K562 (cell line): ENCODE measurements around the gene TMEM60. TPM values are rescaled to one million over a fixed set of nuclear protein-coding genes. Genes with fewer than 3 reads are reported as not detected.

Experiments
- DEAF1 ChIP-seq: fragments of 450-650 bp; formaldehyde crosslinking; IDR thresholded peaks from 2 replicates; pipeline ENCODE4 v1.4.0; 2020; ENCODE audit warnings: mild to moderate bottlenecking, moderate library complexity
- FOXA3 ChIP-seq, 2 experiments: fragments of 450-650 bp in 1 of 2; sonication (generic) in 1 of 2; formaldehyde crosslinking; IDR thresholded peaks in 1 of 2; conservative IDR thresholded peaks in 1 of 2; 2 replicates each; pipeline versions ENCODE4 v1.4.0 to v1.8.0; 2020 to 2022; ENCODE audit warnings: mild to moderate bottlenecking in 2 of 2, missing genetic modification reagents in 1 of 2
- FUS ChIP-seq: fragments of 200-400 bp; formaldehyde crosslinking; optimal IDR thresholded peaks from 2 replicates; pipeline ENCODE3; 2017; ENCODE audit warnings: low read depth, low read length
- HLTF ChIP-seq: fragments of 450-650 bp; IDR thresholded peaks from 2 replicates; pipeline ENCODE4 v1.6.1; 2016
- HOXB6 ChIP-seq: fragments of 250-450 bp; sonication (Bioruptor Pico); IDR thresholded peaks from 2 replicates; pipeline ENCODE4 v1.5.1; 2022; ENCODE audit warnings: mild to moderate bottlenecking, borderline replicate concordance
- NELFE ChIP-seq: IDR thresholded peaks from 2 replicates; pipeline ENCODE4 v1.6.1; 2011; ENCODE audit warnings: mild to moderate bottlenecking; ENCODE audit not compliant: insufficient read depth, insufficient read length
- PTRF ChIP-seq: fragments of 450-650 bp; IDR thresholded peaks from 2 replicates; pipeline ENCODE4 v1.6.1; 2016; ENCODE audit warnings: mild to moderate bottlenecking, missing genetic modification characterization, missing compliant biosample characterization
- PTTG1 ChIP-seq: fragments of 450-650 bp; IDR thresholded peaks from 2 replicates; pipeline ENCODE4 v1.6.1; 2016; ENCODE audit warnings: low read depth, mild to moderate bottlenecking, missing genetic modification characterization, missing compliant biosample characterization
- SPI1 ChIP-seq: IDR thresholded peaks from 2 replicates; pipeline ENCODE4 v1.6.1; 2011; ENCODE audit warnings: low read depth, low read length, control low read depth, borderline replicate concordance
- SUPT5H ChIP-seq: fragments of 450-650 bp; IDR thresholded peaks from 2 replicates; pipeline ENCODE4 v1.6.1; 2016
- ZNF695 ChIP-seq: fragments of 450-650 bp; formaldehyde crosslinking; IDR thresholded peaks from 2 replicates; pipeline ENCODE4 v1.4.0; 2020; ENCODE audit warnings: mild to moderate bottlenecking, moderate library complexity
- polyA plus RNA-seq, 8 experiments: library from polyadenylated mRNA; depleted of rRNA in 4 of 8; stranded (reverse) in 5 of 8; unstranded in 3 of 8; fragments of >200 nt; fragmentation: Nextera tagmentation in 2 of 8; fragmentation: Illumina TruSeq in 1 of 8; extraction: Ambion mirVana in 2 of 8; extraction: Trizol in 1 of 8; gene quantifications; 2 replicates each; pipeline versions ENCODE4 v1.2.1 to v1.2.3, GENCODE V29; 2011 to 2014; ENCODE audit warnings: inconsistent platforms in 1 of 8, missing spikeins in 1 of 8
- total RNA-seq, 7 experiments: library from RNA; depleted of rRNA in 6 of 7; stranded (reverse); fragments of >200 nt in 6 of 7; fragmentation: Illumina TruSeq in 2 of 7; extraction: Trizol in 2 of 7; gene quantifications; 2 replicates each; pipeline versions ENCODE4 v1.2.1 to v1.2.3, GENCODE V29; 2011 to 2021; ENCODE audit warnings: low replicate concordance in 1 of 7
- TF ChIP-seq, protein P1 (sequence below): fragments of 200-600 bp; sonication (generic); IDR thresholded peaks from one replicate; pipeline ENCODE4 v1.6.1; 2012; ENCODE audit warnings: mild to moderate bottlenecking, low read depth, low read length, inconsistent platforms
- TF ChIP-seq, protein P2 (sequence below): fragments of 450-650 bp; formaldehyde crosslinking; IDR thresholded peaks from 2 replicates; pipeline ENCODE4 v1.4.0; 2020; ENCODE audit warnings: mild to moderate bottlenecking, mixed read lengths

The TMEM60 gene
- total and polyA plus RNA-seq, 9 of the 15 experiments (the other 6 are each of a cell fraction or from before 2014, with no cell fraction given), result 12.5 to 140 (median 38.4) TPM

GRCh38 chr7:77846317-77847092, 48.3 kb upstream of the TMEM60 start (continued):
- TF ChIP-seq, protein P1, sequence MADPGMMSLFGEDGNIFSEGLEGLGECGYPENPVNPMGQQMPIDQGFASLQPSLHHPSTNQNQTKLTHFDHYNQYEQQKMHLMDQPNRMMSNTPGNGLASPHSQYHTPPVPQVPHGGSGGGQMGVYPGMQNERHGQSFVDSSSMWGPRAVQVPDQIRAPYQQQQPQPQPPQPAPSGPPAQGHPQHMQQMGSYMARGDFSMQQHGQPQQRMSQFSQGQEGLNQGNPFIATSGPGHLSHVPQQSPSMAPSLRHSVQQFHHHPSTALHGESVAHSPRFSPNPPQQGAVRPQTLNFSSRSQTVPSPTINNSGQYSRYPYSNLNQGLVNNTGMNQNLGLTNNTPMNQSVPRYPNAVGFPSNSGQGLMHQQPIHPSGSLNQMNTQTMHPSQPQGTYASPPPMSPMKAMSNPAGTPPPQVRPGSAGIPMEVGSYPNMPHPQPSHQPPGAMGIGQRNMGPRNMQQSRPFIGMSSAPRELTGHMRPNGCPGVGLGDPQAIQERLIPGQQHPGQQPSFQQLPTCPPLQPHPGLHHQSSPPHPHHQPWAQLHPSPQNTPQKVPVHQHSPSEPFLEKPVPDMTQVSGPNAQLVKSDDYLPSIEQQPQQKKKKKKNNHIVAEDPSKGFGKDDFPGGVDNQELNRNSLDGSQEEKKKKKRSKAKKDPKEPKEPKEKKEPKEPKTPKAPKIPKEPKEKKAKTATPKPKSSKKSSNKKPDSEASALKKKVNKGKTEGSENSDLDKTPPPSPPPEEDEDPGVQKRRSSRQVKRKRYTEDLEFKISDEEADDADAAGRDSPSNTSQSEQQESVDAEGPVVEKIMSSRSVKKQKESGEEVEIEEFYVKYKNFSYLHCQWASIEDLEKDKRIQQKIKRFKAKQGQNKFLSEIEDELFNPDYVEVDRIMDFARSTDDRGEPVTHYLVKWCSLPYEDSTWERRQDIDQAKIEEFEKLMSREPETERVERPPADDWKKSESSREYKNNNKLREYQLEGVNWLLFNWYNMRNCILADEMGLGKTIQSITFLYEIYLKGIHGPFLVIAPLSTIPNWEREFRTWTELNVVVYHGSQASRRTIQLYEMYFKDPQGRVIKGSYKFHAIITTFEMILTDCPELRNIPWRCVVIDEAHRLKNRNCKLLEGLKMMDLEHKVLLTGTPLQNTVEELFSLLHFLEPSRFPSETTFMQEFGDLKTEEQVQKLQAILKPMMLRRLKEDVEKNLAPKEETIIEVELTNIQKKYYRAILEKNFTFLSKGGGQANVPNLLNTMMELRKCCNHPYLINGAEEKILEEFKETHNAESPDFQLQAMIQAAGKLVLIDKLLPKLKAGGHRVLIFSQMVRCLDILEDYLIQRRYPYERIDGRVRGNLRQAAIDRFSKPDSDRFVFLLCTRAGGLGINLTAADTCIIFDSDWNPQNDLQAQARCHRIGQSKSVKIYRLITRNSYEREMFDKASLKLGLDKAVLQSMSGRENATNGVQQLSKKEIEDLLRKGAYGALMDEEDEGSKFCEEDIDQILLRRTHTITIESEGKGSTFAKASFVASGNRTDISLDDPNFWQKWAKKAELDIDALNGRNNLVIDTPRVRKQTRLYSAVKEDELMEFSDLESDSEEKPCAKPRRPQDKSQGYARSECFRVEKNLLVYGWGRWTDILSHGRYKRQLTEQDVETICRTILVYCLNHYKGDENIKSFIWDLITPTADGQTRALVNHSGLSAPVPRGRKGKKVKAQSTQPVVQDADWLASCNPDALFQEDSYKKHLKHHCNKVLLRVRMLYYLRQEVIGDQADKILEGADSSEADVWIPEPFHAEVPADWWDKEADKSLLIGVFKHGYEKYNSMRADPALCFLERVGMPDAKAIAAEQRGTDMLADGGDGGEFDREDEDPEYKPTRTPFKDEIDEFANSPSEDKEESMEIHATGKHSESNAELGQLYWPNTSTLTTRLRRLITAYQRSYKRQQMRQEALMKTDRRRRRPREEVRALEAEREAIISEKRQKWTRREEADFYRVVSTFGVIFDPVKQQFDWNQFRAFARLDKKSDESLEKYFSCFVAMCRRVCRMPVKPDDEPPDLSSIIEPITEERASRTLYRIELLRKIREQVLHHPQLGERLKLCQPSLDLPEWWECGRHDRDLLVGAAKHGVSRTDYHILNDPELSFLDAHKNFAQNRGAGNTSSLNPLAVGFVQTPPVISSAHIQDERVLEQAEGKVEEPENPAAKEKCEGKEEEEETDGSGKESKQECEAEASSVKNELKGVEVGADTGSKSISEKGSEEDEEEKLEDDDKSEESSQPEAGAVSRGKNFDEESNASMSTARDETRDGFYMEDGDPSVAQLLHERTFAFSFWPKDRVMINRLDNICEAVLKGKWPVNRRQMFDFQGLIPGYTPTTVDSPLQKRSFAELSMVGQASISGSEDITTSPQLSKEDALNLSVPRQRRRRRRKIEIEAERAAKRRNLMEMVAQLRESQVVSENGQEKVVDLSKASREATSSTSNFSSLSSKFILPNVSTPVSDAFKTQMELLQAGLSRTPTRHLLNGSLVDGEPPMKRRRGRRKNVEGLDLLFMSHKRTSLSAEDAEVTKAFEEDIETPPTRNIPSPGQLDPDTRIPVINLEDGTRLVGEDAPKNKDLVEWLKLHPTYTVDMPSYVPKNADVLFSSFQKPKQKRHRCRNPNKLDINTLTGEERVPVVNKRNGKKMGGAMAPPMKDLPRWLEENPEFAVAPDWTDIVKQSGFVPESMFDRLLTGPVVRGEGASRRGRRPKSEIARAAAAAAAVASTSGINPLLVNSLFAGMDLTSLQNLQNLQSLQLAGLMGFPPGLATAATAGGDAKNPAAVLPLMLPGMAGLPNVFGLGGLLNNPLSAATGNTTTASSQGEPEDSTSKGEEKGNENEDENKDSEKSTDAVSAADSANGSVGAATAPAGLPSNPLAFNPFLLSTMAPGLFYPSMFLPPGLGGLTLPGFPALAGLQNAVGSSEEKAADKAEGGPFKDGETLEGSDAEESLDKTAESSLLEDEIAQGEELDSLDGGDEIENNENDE, result no peak
- no peak for TF ChIP-seq DEAF1 (CRISPR knock-in tag)
- no peak for TF ChIP-seq SPI1
- no peak for TF ChIP-seq ZNF695
- no peak for TF ChIP-seq PTRF (tag)
- no peak for TF ChIP-seq NELFE
- TF ChIP-seq, protein P2, sequence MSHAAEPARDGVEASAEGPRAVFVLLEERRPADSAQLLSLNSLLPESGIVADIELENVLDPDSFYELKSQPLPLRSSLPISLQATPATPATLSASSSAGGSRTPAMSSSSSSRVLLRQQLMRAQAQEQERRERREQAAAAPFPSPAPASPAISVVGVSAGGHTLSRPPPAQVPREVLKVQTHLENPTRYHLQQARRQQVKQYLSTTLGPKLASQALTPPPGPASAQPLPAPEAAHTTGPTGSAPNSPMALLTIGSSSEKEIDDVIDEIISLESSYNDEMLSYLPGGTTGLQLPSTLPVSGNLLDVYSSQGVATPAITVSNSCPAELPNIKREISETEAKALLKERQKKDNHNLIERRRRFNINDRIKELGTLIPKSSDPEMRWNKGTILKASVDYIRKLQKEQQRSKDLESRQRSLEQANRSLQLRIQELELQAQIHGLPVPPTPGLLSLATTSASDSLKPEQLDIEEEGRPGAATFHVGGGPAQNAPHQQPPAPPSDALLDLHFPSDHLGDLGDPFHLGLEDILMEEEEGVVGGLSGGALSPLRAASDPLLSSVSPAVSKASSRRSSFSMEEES (CRISPR knock-in tag), result no peak
- TF ChIP-seq HLTF, result no peak
- no peak for TF ChIP-seq SUPT5H
- TF ChIP-seq FOXA3 (CRISPR knock-in tag; conservative IDR thresholded peaks at IDR 0.05 in 1 of 2, IDR thresholded peaks at IDR 0.05 in 1 of 2), result no peak
- TF ChIP-seq PTTG1 (tag), result no peak
- no peak for TF ChIP-seq HOXB6 (CRISPR knock-in tag)
- TF ChIP-seq FUS, result no peak
